B cell (primary cell): ENCODE data around the gene RBM38. TPM values are rescaled to one million over a fixed set of nuclear protein-coding genes. Genes with fewer than 3 reads are reported as not detected.

Experiments
- ATAC-seq: fragments of 200-7000 bp; cut with Tn5 transposase; one replicate; pipeline ENCODE4 v1.10.0; 2021; ENCODE audit warnings: low read depth, mild to moderate bottlenecking, moderate number of reproducible peaks, moderate library complexity
- CTCF ChIA-PET: fragments of 350-600 bp; sonication (Branson Sonifier 250); formaldehyde crosslinking; loops from one replicate; lab custom pipeline; 2021; ENCODE audit warnings: antibody characterized with exemption, inconsistent platforms; lab: Charles Lee
- POLR2A ChIA-PET: fragments of 350-600 bp; sonication (Branson Sonifier 250); formaldehyde crosslinking; loops from one replicate; lab custom pipeline; 2021; ENCODE audit warnings: antibody characterized with exemption; lab: Charles Lee
- DNase-seq: peaks from one replicate; pipeline ENCODE4 v3.0.0; 2013
- H2AFZ ChIP-seq: 2 replicates; pipeline ENCODE4 v1.6.1; 2012; ENCODE audit warnings: mild to moderate bottlenecking, low read depth, low read length; ENCODE audit not compliant: insufficient read depth, poor library complexity, severe bottlenecking
- H3K27ac ChIP-seq, 2 donors: 1 replicate in 1 of 2; 2 replicates in 1 of 2; pipeline ENCODE4 v1.5.1; 2012 to 2013; ENCODE audit warnings: low read length in 2 of 2, mild to moderate bottlenecking in 2 of 2, moderate library complexity in 1 of 2
- H3K27me3 ChIP-seq, 4 experiments: fragments of 200-600 bp in 1 of 4; sonication (generic) in 1 of 4; replicated peaks in 1 of 4; 1 replicate in 2 of 4; 2 replicates in 2 of 4; pipeline versions ENCODE4 v1.6.1 to v1.7.0; 2013 to 2016; ENCODE audit warnings: low read length in 3 of 4, mild to moderate bottlenecking in 2 of 4, mixed read lengths in 1 of 4, moderate library complexity in 1 of 4; ENCODE audit not compliant: insufficient read depth in 4 of 4, control insufficient read depth in 3 of 4; ENCODE audit errors: control extremely low read depth in 1 of 4
- H3K36me3 ChIP-seq, 2 experiments: replicated peaks in 1 of 2; 1 replicate in 1 of 2; 2 replicates in 1 of 2; pipeline versions ENCODE4 v1.6.1 to v1.7.1; 2013; ENCODE audit warnings: low read length in 1 of 2; ENCODE audit not compliant: insufficient read depth in 2 of 2, control insufficient read depth in 1 of 2; ENCODE audit errors: control extremely low read depth in 1 of 2, extremely low read depth in 1 of 2
- H3K4me1 ChIP-seq, 2 donors: fragments of 200-600 bp in 1 of 2; sonication (generic) in 1 of 2; 1 replicate in 1 of 2; 2 replicates in 1 of 2; pipeline versions ENCODE4 v1.5.1 to v1.6.1; 2013 to 2017; ENCODE audit warnings: low read length in 2 of 2; ENCODE audit not compliant: control insufficient read depth in 2 of 2, insufficient read depth in 2 of 2
- H3K4me2 ChIP-seq: replicated peaks from 2 replicates; pipeline ENCODE3; 2012; ENCODE audit warnings: mild to moderate bottlenecking, low read depth, low read length; ENCODE audit not compliant: poor library complexity, severe bottlenecking
- H3K4me3 ChIP-seq, 5 experiments: fragments of 200-600 bp in 1 of 5; sonication (generic) in 1 of 5; 1 replicate in 3 of 5; 2 replicates in 2 of 5; pipeline versions ENCODE4 v1.5.1 to v1.7.0; 2011 to 2016; ENCODE audit warnings: low read length in 4 of 5, mild to moderate bottlenecking in 4 of 5, low read depth in 2 of 5, control low read depth in 1 of 5, moderate library complexity in 1 of 5; ENCODE audit not compliant: insufficient read depth in 1 of 5; ENCODE audit errors: control extremely low read depth in 1 of 5, extremely low read depth in 1 of 5
- H3K79me2 ChIP-seq: fragments of 200-600 bp; sonication (generic); one replicate; pipeline ENCODE4 v1.6.0; 2016; ENCODE audit warnings: low read length; ENCODE audit not compliant: control insufficient read depth, insufficient read depth
- H3K9ac ChIP-seq: fragments of 200-600 bp; sonication (generic); 2 replicates; pipeline ENCODE4 v1.6.1; 2017; ENCODE audit warnings: mild to moderate bottlenecking, low read length, moderate library complexity
- H3K9me3 ChIP-seq, 3 donors: one replicate each; pipeline versions ENCODE4 v1.6.1 to v1.7.1; 2013; ENCODE audit warnings: low read length in 2 of 3; ENCODE audit not compliant: control insufficient read depth in 2 of 3, insufficient read depth in 1 of 3; ENCODE audit errors: control extremely low read depth in 1 of 3
- H4K20me1 ChIP-seq: 2 replicates; pipeline ENCODE4 v1.6.0; 2012; ENCODE audit warnings: mild to moderate bottlenecking, low read length; ENCODE audit not compliant: insufficient read depth, control insufficient read depth, poor library complexity, severe bottlenecking
- H3K27ac Mint-ChIP-seq: one replicate; pipeline ENCODE4 v1.8.0; 2021; ENCODE audit warnings: mixed read lengths
- H3K27me3 Mint-ChIP-seq: one replicate; pipeline ENCODE4 v1.8.0; 2021; ENCODE audit warnings: mixed read lengths
- H3K4me1 Mint-ChIP-seq: one replicate; pipeline ENCODE4 v1.8.0; 2021; ENCODE audit warnings: mixed read lengths
- H3K4me3 Mint-ChIP-seq: one replicate; pipeline ENCODE4 v1.8.0; 2021; ENCODE audit warnings: mixed read lengths
- H3K9me3 Mint-ChIP-seq: one replicate; pipeline ENCODE4 v1.8.0; 2022; ENCODE audit warnings: mixed read lengths; ENCODE audit not compliant: insufficient read depth
- CTCF ChIP-seq: fragments of 200-600 bp; IDR thresholded peaks from one replicate; pipeline ENCODE4 v1.8.0; 2022; ENCODE audit warnings: antibody characterized with exemption, mild to moderate bottlenecking
- EZH2 ChIP-seq: IDR thresholded peaks from 2 replicates; pipeline ENCODE4 v1.6.1; 2012; ENCODE audit warnings: borderline replicate concordance, low read depth, mild to moderate bottlenecking, moderate library complexity, low read length; ENCODE audit not compliant: insufficient read depth, poor library complexity, severe bottlenecking
- WGBS: methylation state at CpG from one replicate; pipeline ENCODE4 v1.1.5; 2013; ENCODE audit warnings: missing lambda C conversion rate; ENCODE audit not compliant: insufficient coverage; 5-methylcytosine and 5-hydroxymethylcytosine counted together
- intact Hi-C: fragments of 100-400 bp; cut with micrococcal nuclease; formaldehyde crosslinking; loops from one replicate; pipeline ENCODE4 v1.10.0; 2022
- polyA plus RNA-seq: library from polyadenylated mRNA; depleted of rRNA; stranded (reverse); fragments of >200 nt; gene quantifications from 2 replicates; pipeline ENCODE4 v1.2.3, GENCODE V29; 2012
- total RNA-seq, 2 donors: library from RNA; stranded (reverse); fragments of 120-200 nt in 1 of 2; gene quantifications; 1 replicate in 1 of 2; 2 replicates in 1 of 2; pipeline versions ENCODE4 v1.2.3 to v1.2.4, GENCODE V29; 2013 to 2022

The RBM38 gene
- total and polyA plus RNA-seq, 2 donors (not counting 1 experiment from before 2014, with no cell fraction given): 198 to 225 TPM

DNA sequence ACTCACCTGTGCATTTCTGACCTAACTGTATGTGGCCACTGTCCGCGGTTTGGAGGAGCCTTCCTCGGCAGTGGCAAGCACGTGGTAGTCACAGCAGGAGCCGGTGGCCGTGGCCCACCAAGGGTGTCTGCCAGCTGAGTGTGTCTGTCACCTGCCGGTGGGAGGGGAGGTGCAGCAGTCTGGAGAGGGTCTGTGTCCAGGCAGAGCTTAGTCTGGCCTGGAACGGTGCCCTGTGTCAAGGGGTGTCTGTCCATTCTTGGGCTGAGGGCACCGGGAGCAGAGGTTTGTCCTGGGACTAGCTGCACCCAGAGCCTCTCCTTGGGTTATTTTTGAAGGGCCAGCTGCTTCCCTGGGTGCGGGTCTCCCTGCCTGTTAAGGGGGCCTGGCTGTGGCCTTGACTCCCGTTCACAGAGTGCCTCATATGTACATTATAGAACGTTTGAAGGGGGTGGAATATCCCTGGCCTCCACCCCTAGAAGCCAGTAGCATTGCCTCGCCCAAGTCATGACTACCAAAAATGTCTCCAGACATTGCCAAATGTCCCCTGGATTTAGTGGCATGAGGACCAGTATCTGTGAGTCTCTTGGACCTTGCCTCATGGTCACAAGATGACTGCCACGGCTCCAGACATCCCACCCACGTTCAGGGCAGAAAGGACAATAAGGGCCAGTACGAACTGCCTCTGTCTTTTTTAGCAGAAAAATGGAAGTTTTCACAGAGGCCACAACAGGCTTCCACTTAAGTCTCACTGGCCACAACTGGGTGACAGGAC is 5.2 kb downstream of the RBM38 start:
- Mint-ChIP-seq H3K9me3 (no peaks in the 10 kb centered on the region), H3K4me3 (peak overlapping the region; percentile 92), H3K27ac (peak overlapping the region; percentile 100), H3K4me1 (peaks cover 87% of the 10 kb centered on the region), H3K27me3 (no peaks in the 10 kb centered on the region)
- ATAC-seq: no peak
- Histone ChIP-seq H3K4me3 (no peak overlapping the region), H3K9ac (no peak overlapping the region), H2AFZ (no peak overlapping the region), H3K4me2 (peak overlapping the region; percentile 98), H3K27me3 (no peaks in the 10 kb centered on the region), H3K36me3 (peaks cover 6 to 79% of the 10 kb centered on the region in 2 experiments), H3K9me3 (peaks cover 0 to 6% (median 0%) of the 10 kb centered on the region in 3 donors), H3K4me1 (peaks cover 82 to 93% of the 10 kb centered on the region in 2 donors), H3K79me2 (peaks cover 82% of the 10 kb centered on the region), H3K27ac (peak overlapping the region; percentile 96 to 97), H4K20me1 (peaks cover 72% of the 10 kb centered on the region)
- 86% methylated on average over 15 of the region's 16 CpGs for WGBS
- no peak for DNase-seq
- intact Hi-C loops: loop anchor here (5.0 to 10.0 kb wide), 2 partner anchors 306 to 1608 kb away; partner anchors contain the start of gene CTSZ
- ChIA-PET POLR2A (interaction anchor here (2.0 kb wide), 1 partner anchor 81 kb away, joined by 14 read pairs; no protein-coding TSS in a partner anchor), CTCF (interaction anchor here (0.7 to 5.9 kb wide), 6 partner anchors 9 to 100 kb away, joined by 3 to 69 read pairs (median 29); no protein-coding TSS in a partner anchor)
- TF ChIP-seq CTCF: no peak
- TF ChIP-seq EZH2: no peak
